ENCODE measurements around the gene TSPAN18.

GRCh38 chr11:44976576-44976975, 249.8 kb downstream of the TSPAN18 start:
- TF ChIP-seq CTCF (IDR thresholded peaks at IDR 0.05; ENCODE audit: low read length) (no peak), EZH2 (optimal IDR thresholded peaks at IDR 0.05; ENCODE audit: low read depth, low read length) (no peak), EZH2phosphoT487 (IDR thresholded peaks at IDR 0.05; ENCODE audit: low read length) (no peak)
